Islet of Langerhans (tissue), 1 donor: ENCODE measurements around the gene CALY.
"Not testable (repeated sequence)": the region's sequence is repeated elsewhere in the genome, so short reads cannot be mapped to it uniquely, and the experiment has no call there.

Experiments
- FAIRE-seq: peaks from one replicate; lab custom pipeline; 2011; peaks lifted over from hg19 to GRCh38; lab: Jason Lieb, UNC

CALY gene

GRCh38 chr10:133336577-133337369 is at the start of gene CALY:
Gene CALY, minus strand, starts transcription at chr10:133336896. Its CDS starts 7,907 bp downstream, at chr10:133328989.
- no peak for FAIRE-seq

GRCh38 chr10:133385214-133385613 is 48.5 kb upstream of the CALY start:
- FAIRE-seq, result no peak

- FAIRE-seq, result no peak
These were observed 47.4 kb upstream of the CALY start for GRCh38 chr10:133384071-133384470.

- no peak for FAIRE-seq
These were observed 46.9 kb upstream of the CALY start for GRCh38 chr10:133383551-133383950.

GRCh38 chr10:133381036-133381435 is 44.3 kb upstream of the CALY start:
- FAIRE-seq, result no peak

- FAIRE-seq, result no peak
These were observed 43.3 kb upstream of the CALY start for GRCh38 chr10:133379801-133380666.

- FAIRE-seq, result no peak
These were observed 42.6 kb upstream of the CALY start, which contains the start of gene PAOX for GRCh38 chr10:133379152-133379800. Gene PAOX, plus strand, starts transcription at chr10:133379262. Its CDS starts 55 bp downstream, at chr10:133379317.

- no peak for FAIRE-seq
These were observed 41.8 kb upstream of the CALY start for GRCh38 chr10:133378251-133379096.

GRCh38 chr10:133377818-133378250 is 41.1 kb upstream of the CALY start:
- no peak for FAIRE-seq

GRCh38 chr10:133377025-133377817 is 40.5 kb upstream of the CALY start:
- FAIRE-seq, result no peak

- not testable (repeated sequence) for FAIRE-seq
These were observed 39.5 kb upstream of the CALY start for GRCh38 chr10:133376183-133376582.

GRCh38 chr10:133375357-133376115 is 38.8 kb upstream of the CALY start:
- FAIRE-seq, result no peak

GRCh38 chr10:133373174-133374090 is 36.7 kb upstream of the CALY start, which contains the start of gene ECHS1:
Gene ECHS1, minus strand, starts transcription at chr10:133373354. Its CDS starts 21 bp downstream, at chr10:133373333.
- FAIRE-seq, result no peak

GRCh38 chr10:133372507-133372906 is 35.8 kb upstream of the CALY start:
- FAIRE-seq, result no peak

GRCh38 chr10:133370030-133370786 is 33.5 kb upstream of the CALY start:
- FAIRE-seq, result no peak

GRCh38 chr10:133368153-133368552 is 31.5 kb upstream of the CALY start:
- FAIRE-seq, result no peak

GRCh38 chr10:133367461-133367860 is 30.8 kb upstream of the CALY start:
- FAIRE-seq, result not testable (repeated sequence)

GRCh38 chr10:133366751-133367150 is 30.1 kb upstream of the CALY start:
- FAIRE-seq, result no peak
